Measurements from ENCODE around the gene PTPRA.

- TF ChIP-seq, protein P1, sequence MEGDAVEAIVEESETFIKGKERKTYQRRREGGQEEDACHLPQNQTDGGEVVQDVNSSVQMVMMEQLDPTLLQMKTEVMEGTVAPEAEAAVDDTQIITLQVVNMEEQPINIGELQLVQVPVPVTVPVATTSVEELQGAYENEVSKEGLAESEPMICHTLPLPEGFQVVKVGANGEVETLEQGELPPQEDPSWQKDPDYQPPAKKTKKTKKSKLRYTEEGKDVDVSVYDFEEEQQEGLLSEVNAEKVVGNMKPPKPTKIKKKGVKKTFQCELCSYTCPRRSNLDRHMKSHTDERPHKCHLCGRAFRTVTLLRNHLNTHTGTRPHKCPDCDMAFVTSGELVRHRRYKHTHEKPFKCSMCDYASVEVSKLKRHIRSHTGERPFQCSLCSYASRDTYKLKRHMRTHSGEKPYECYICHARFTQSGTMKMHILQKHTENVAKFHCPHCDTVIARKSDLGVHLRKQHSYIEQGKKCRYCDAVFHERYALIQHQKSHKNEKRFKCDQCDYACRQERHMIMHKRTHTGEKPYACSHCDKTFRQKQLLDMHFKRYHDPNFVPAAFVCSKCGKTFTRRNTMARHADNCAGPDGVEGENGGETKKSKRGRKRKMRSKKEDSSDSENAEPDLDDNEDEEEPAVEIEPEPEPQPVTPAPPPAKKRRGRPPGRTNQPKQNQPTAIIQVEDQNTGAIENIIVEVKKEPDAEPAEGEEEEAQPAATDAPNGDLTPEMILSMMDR (IDR thresholded peaks at IDR 0.05 in 4 of 5, conservative IDR thresholded peaks at IDR 0.05 in 1 of 5) = no peak
- no peak for TF ChIP-seq POLR2A (IDR thresholded peaks at IDR 0.05)
Observed at GRCh38 chr20:3045042-3045815, 171.9 kb downstream of the PTPRA start.

Data from gastrocnemius medialis (tissue), 4 donors.